GM12875 (cell line): ENCODE results near the gene SPPL2C.
"Not testable (repeated sequence)": the region's sequence is repeated elsewhere in the genome, so short reads cannot be mapped to it uniquely, and the experiment has no call there.

Experiments used
- H3K4me3 ChIP-seq: one replicate; pipeline ENCODE4 v1.5.1; 2011; ENCODE audit warnings: low read depth, low read length, control low read depth
- CTCF ChIP-seq: IDR thresholded peaks from 2 replicates; pipeline ENCODE4 v1.5.1; 2011; ENCODE audit warnings: low read depth, mild to moderate bottlenecking, control low read depth, inconsistent platforms, low read length, moderate library complexity, borderline replicate concordance; ENCODE audit not compliant: insufficient read depth

The SPPL2C gene

GRCh38 chr17:45854209-45854608 is 9.5 kb downstream of the SPPL2C start:
- no peak for TF ChIP-seq CTCF
- H3K4me3 ChIP-seq, result no peak overlapping the region

DNA sequence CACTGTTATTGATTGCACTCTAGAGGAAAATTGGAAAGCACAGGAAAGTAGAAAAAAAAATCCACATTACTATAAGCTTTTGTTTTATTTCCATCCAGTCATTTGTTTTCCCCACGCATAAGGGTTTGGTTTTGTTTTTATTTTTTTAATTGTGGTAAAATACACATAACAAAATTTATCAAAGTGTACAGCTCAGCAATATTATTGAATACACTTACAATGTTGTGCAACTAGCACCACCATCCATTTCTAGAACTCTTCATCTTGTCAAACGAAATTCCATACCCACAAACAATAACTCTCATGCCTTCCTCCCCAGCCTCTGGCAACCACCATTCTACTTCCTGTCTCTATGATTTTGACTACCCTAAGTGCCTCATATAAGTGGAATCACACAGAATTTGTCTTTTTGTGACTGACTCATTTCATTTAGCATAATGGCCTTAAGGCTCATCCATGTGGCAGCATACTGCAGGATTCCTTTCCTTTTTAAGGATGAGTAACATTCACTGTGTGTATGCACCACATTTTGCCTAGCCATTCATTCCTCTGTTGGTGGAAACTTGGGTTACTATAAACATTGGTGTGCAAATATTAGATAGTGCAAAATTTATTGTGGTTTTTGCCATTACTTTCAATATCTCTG is 11.1 kb downstream of the SPPL2C start:
- no peak overlapping the region for H3K4me3 ChIP-seq
- TF ChIP-seq CTCF, result no peak

DNA sequence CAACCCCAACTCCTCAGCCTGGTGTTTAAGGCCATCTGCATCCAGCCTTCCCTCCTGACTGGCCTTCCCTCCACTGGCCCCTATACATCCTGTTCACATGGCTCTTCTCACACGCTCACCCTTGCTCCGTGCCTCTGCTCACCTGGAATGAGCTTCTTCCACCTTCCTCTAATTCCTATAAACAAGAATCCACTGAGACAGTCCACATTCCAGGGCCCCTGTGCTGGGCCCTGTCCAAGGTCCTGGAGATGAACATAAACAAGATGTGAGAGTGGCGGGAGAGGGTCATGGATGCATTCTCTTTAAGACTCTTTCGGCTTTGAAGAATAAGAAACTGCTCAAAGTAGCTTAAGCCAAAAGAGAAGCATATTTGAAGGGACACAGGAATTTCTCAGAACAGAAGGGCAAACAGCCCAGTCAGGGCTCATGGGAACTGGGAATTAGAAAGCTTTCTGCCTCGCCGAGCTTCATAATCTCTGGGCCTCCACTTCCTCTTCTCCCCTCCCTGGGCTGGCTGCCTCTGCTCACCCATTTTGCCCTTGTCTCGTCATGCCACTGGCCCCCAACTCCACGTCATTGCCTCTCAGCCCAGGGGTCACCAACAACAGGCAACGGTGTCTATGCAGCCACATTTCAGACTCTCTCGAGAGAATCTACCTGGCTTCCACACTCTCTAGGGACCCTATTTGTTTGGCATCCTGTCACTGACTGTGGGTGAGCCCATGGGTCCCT is 13.5 kb downstream of the SPPL2C start:
- no peak overlapping the region for H3K4me3 ChIP-seq
- TF ChIP-seq CTCF, result no peak

DNA sequence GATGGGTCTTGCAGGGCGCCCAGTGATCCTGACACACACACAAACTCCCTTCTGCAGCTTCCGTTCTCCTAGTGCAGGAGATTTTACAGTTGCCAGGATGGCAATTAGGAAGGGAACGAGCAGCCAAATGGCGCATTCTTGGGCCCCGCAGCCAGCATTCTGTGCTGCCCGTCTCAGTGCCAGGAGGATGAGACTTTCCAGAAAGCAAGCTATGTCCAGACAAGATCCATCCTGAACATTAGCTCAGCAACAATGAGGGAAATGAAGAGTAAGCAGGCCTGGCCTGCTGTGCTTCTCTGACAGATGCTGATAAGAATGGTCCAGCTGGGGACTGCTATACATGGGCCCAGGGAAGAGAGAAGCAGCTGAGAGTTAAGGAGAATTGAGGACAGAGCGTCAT is 16.5 kb downstream of the SPPL2C start:
- no peak for TF ChIP-seq CTCF
- H3K4me3 ChIP-seq, result no peak overlapping the region

DNA sequence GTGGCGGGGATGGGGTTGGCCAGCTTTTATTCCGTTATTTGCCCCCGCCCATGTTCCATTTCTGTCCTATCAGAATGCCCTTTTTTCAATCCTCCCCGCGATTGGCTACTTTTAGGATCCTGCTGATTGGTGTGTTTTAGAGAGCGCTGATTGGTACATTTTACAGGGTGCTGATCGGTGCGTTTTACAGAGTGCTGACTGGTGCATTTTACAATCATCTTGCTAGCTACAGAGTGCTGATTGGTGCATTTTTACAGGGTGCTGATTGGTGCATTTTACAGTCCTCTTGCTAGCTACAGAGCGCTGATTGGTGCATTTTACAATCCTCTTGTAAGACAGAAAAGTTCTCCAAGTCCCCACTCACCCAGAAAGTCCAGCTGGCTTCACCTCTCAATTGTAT is 17.4 kb downstream of the SPPL2C start:
- H3K4me3 ChIP-seq, result not testable (repeated sequence)

DNA sequence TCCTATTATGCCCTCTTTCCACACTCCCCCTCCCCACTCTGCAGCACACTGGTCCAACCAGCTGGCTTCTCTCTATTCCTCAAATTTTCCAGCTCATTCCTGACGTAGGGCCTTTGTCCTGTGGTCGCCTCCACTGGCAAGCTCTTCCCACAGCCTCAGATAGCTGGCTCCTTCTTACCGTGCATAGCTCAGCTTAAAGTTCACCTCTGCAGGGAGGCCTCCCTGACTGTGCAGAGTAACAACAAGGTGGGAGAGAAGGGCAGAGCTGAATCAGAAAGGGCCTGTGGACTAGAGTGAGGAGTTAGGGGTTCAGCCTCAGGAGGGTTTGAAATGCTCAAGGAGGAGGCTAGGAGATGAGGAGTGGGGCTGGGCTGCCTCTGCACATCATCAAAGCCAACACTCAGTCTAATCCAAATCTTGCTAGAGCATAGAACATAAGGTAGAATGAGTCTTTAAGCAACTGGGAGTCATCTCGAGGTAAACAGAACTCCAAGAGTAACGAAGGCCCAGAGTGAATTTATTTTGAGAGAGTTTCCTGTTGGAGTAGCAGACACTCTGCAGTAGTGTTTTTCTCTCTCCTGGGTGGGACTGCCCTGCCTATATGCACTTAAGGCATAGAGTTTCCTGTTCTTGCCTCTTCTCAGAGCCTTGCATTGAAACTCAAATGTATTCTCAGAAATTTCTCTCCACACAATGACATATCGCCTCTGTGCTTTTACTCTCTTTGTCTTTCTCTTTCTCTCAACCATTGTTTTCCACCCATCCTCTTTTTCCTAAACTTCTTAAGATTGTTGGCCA is 19.4 kb downstream of the SPPL2C start:
- H3K4me3 ChIP-seq, result no peak overlapping the region
- TF ChIP-seq CTCF, result no peak

DNA sequence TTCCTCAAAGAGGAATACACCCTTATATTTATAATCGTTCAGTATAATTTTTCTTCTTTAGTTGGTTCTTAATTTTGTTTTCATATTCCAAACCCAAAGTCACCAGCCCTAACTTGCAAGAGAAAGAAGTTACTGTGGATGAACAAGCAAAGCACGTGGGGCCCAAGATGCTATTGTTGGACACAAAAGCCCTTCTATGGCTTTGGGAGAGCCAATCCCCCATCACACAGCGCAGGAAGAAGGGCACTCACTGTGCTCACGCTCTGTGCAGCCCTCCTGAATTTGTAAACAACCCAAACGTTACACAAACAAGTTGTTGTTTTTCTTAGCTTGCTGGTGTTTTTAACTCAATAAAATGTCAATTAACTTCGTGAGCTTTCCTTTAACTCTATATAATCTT is 22.5 kb downstream of the SPPL2C start:
- TF ChIP-seq CTCF, result no peak
- H3K4me3 ChIP-seq, result no peak overlapping the region
